ENCODE measurements around the gene POLK. TPM values are rescaled to one million over a fixed set of nuclear protein-coding genes. Genes with fewer than 3 reads are reported as not detected.
"Not testable (repeated sequence)": the region's sequence is repeated elsewhere in the genome, so short reads cannot be mapped to it uniquely, and the experiment has no call there.

The POLK gene
- total and polyA plus RNA-seq, 4 donors: 3.7 to 20.6 (median 9.8) TPM

GRCh38 chr5:75607341-75607740 is 95.7 kb downstream of the POLK start:
- 92% methylated on average over 5 of the region's 5 CpGs for WGBS
- H3K9me3 ChIP-seq (ENCODE audit: control insufficient read depth in 4 of 4, low read length in 3 of 4); H3K27ac ChIP-seq (ENCODE audit: low read depth in 1 of 2, low read length in 2 of 2); H3K4me3 ChIP-seq (ENCODE audit: low read depth in 1 of 3, low read length in 3 of 3); DNase-seq (ENCODE audit: low spot score); H3K27me3 ChIP-seq (ENCODE audit: control insufficient read depth in 4 of 4, insufficient read depth in 4 of 4, low read length in 3 of 4); H3K9ac ChIP-seq (ENCODE audit: low read depth in 1 of 2, low read length in 2 of 2); H3K36me3 ChIP-seq (ENCODE audit: control insufficient read depth in 4 of 4, insufficient read depth in 3 of 4, low read depth in 1 of 4, low read length in 3 of 4): not testable (repeated sequence)
- H3K4me1 ChIP-seq (ENCODE audit: control insufficient read depth in 4 of 4, insufficient read depth in 4 of 4, low read length in 3 of 4): peaks cover 5 to 12% (median 6%) of the 10 kb centered on the region in 4 donors

- H3K27me3 ChIP-seq (ENCODE audit: control insufficient read depth in 4 of 4, insufficient read depth in 4 of 4, low read length in 3 of 4): no peaks in the 10 kb centered on the region
- H3K4me1 ChIP-seq (ENCODE audit: control insufficient read depth in 4 of 4, insufficient read depth in 4 of 4, low read length in 3 of 4): peaks cover 5 to 12% (median 6%) of the 10 kb centered on the region in 4 donors
- no peak overlapping the region for H3K27ac ChIP-seq (ENCODE audit: low read depth in 1 of 2, low read length in 2 of 2)
- H3K36me3 ChIP-seq (ENCODE audit: control insufficient read depth in 4 of 4, insufficient read depth in 3 of 4, low read depth in 1 of 4, low read length in 3 of 4): no peaks in the 10 kb centered on the region
- no peak overlapping the region for H3K9ac ChIP-seq (ENCODE audit: low read depth in 1 of 2, low read length in 2 of 2)
- H3K4me3 ChIP-seq (ENCODE audit: low read depth in 1 of 3, low read length in 3 of 3): no peak overlapping the region
- DNase-seq (ENCODE audit: low spot score): no peak
- TF ChIP-seq SP1 (IDR thresholded peaks at IDR 0.05) (no peak), JUND (IDR thresholded peaks at IDR 0.05) (no peak), NR2F2 (IDR thresholded peaks at IDR 0.05) (no peak), GABPA (IDR thresholded peaks at IDR 0.05 in 1 of 2, conservative IDR thresholded peaks at IDR 0.05 in 1 of 2) (no peak), ZBTB33 (IDR thresholded peaks at IDR 0.05) (no peak), RAD21 (IDR thresholded peaks at IDR 0.05) (no peak), REST (IDR thresholded peaks at IDR 0.05) (no peak), HNF4A (conservative IDR thresholded peaks at IDR 0.05) (no peak), TAF1 (conservative IDR thresholded peaks at IDR 0.05) (no peak), HNF4G (IDR thresholded peaks at IDR 0.05) (no peak), CTCF (IDR thresholded peaks at IDR 0.05; ENCODE audit: low read depth, low read length, missing input control) (no peak), FOXA2 (IDR thresholded peaks at IDR 0.05) (no peak)
- H3K9me3 ChIP-seq (ENCODE audit: control insufficient read depth in 4 of 4, low read length in 3 of 4): no peaks in the 10 kb centered on the region
- 97% methylated on average over 1 of the region's 1 CpG for WGBS
Observed at GRCh38 chr5:75608870-75609269, 97.2 kb downstream of the POLK start.
